HG02798 (cell line): ENCODE measurements around the gene DOCK6.
A peak's percentile ranks its signal among the peaks of the same experiment; 100 is the strongest.

ENCODE experiments used
- ATAC-seq: cut with Tn5 transposase; IDR thresholded peaks from one replicate; pipeline ENCODE4 v1.9.1; 2021; ENCODE audit warnings: mild to moderate bottlenecking; ENCODE audit not compliant: unreplicated experiment, poor library complexity

The DOCK6 gene

DNA sequence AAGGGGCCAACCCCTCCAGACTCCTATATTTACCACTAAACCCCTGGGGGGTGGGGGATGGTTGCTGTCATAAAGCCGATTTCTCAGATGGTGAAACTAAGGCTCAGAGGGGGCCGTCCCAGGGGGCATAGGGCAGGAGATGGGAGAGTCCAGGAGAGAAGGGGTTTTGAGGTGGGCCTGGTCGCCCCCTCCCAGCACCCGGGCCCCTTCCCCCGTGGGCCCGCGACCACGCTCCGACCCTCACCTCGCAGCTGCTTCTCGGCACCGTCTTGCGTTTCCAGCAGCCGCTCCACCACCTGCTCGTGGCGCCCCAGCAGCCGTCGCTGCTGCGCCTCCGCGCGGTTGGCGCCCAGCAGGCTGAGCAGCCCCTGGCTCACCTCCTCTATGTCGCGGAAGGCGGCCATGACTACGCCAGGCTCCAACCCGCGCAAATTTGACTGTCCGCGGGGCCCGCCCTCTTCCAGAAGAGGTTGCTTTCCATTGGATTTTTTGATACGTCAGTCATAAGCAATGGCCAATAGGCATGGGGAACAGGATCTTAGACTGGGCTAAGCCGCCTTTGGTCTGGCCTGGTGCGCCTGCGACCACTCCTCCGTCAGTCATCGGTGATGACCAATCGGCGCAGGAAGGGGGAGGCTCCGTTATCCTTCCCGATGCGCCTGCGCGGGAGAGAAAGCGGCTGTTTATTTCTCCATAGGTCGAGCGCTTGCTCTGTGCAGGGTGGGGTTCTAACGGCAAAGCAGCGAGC is 106.8 kb downstream of the DOCK6 start, which contains the start of gene SPC24:
Gene SPC24, minus strand, starts transcription at position 410 of the 748 bp plus-strand sequence. Its CDS starts 6 bp downstream, at position 404.
- peak; percentile 99 for ATAC-seq

- ATAC-seq = no peak
These were observed 107.7 kb downstream of the DOCK6 start for GRCh38 chr19:11154683-11155047.

- ATAC-seq = no peak
These were observed 109.8 kb downstream of the DOCK6 start for GRCh38 chr19:11152318-11153062.

- no peak for ATAC-seq
These were observed 111.1 kb downstream of the DOCK6 start for GRCh38 chr19:11151181-11151580.
